ENCODE data around the gene IRAK3.

DNA sequence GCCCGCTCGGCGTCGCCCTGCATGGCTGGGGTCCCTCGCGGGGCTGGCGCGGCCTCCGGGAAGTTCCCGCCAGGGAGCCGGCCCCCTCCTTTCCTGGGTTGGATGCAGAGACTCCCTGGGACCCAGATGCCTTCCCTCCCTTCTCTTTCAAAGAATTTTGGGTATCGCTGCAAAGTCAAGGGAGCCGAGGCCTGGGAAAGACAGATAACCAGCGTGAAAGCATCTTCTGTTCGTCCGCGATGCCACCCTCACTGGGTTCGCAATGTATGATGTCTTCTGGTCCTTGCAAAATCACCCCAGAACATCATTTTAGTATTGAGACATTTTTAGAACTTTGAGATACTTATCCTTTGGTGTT lies 451 bp downstream of the IRAK3 start:
- TF ChIP-seq ZFP30 (CRISPR knock-in tag; IDR thresholded peaks at IDR 0.05) (no peak), TCF4 (CRISPR knock-in tag; IDR thresholded peaks at IDR 0.05; ENCODE audit: borderline replicate concordance) (no peak), RARB (CRISPR knock-in tag; IDR thresholded peaks at IDR 0.05) (no peak), ARNTL (CRISPR knock-in tag; IDR thresholded peaks at IDR 0.05; ENCODE audit: borderline replicate concordance, low read depth) (no peak), TOX (CRISPR knock-in tag; IDR thresholded peaks at IDR 0.05; ENCODE audit: borderline replicate concordance) (no peak)
- TF ChIP-seq, protein P1, sequence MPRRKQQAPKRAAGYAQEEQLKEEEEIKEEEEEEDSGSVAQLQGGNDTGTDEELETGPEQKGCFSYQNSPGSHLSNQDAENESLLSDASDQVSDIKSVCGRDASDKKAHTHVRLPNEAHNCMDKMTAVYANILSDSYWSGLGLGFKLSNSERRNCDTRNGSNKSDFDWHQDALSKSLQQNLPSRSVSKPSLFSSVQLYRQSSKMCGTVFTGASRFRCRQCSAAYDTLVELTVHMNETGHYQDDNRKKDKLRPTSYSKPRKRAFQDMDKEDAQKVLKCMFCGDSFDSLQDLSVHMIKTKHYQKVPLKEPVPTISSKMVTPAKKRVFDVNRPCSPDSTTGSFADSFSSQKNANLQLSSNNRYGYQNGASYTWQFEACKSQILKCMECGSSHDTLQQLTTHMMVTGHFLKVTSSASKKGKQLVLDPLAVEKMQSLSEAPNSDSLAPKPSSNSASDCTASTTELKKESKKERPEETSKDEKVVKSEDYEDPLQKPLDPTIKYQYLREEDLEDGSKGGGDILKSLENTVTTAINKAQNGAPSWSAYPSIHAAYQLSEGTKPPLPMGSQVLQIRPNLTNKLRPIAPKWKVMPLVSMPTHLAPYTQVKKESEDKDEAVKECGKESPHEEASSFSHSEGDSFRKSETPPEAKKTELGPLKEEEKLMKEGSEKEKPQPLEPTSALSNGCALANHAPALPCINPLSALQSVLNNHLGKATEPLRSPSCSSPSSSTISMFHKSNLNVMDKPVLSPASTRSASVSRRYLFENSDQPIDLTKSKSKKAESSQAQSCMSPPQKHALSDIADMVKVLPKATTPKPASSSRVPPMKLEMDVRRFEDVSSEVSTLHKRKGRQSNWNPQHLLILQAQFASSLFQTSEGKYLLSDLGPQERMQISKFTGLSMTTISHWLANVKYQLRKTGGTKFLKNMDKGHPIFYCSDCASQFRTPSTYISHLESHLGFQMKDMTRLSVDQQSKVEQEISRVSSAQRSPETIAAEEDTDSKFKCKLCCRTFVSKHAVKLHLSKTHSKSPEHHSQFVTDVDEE (CRISPR knock-in tag; IDR thresholded peaks at IDR 0.05) = no peak
- TF ChIP-seq, protein P2, sequence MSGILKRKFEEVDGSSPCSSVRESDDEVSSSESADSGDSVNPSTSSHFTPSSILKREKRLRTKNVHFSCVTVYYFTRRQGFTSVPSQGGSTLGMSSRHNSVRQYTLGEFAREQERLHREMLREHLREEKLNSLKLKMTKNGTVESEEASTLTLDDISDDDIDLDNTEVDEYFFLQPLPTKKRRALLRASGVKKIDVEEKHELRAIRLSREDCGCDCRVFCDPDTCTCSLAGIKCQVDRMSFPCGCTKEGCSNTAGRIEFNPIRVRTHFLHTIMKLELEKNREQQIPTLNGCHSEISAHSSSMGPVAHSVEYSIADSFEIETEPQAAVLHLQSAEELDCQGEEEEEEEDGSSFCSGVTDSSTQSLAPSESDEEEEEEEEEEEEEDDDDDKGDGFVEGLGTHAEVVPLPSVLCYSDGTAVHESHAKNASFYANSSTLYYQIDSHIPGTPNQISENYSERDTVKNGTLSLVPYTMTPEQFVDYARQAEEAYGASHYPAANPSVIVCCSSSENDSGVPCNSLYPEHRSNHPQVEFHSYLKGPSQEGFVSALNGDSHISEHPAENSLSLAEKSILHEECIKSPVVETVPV (CRISPR knock-in tag; IDR thresholded peaks at IDR 0.05) = no peak
- TF ChIP-seq, protein P3, sequence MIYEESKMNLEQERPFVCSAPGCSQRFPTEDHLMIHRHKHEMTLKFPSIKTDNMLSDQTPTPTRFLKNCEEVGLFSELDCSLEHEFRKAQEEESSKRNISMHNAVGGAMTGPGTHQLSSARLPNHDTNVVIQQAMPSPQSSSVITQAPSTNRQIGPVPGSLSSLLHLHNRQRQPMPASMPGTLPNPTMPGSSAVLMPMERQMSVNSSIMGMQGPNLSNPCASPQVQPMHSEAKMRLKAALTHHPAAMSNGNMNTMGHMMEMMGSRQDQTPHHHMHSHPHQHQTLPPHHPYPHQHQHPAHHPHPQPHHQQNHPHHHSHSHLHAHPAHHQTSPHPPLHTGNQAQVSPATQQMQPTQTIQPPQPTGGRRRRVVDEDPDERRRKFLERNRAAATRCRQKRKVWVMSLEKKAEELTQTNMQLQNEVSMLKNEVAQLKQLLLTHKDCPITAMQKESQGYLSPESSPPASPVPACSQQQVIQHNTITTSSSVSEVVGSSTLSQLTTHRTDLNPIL (CRISPR knock-in tag; IDR thresholded peaks at IDR 0.05; ENCODE audit: low read depth) = no peak
